ENCODE measurements around the gene SYT6. TPM values are rescaled to one million over a fixed set of nuclear protein-coding genes. Genes with fewer than 3 reads are reported as not detected.

Gene SYT6
- total and polyA plus RNA-seq, 10 of the 15 experiments (the other 5 are each of a cell fraction or from before 2014, with no cell fraction given): 0.05 to 0.39 TPM; not detected in 8

DNA sequence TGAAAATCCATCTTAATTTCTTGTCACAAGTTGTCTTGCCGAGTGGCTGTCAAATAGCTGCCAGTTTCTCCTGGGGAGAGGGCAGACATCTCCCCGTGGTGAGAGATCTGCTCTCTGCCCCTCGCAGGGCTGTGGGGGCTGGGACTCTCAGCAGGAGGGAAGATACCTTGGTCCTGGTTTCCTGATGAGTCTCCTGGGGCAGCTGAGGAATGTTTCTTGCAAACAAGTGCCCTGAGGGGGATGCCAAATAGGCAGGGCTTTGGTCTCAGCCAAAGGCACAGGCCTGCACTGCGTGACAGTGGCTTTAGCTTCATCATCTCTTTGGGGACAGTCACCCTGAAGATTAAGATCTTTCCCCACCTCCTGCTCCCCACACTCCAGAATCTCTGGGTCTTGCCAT, 40.9 kb downstream of the SYT6 start:
- H3K36me3 ChIP-seq (ENCODE audit: control insufficient read depth in 2 of 2, insufficient read depth in 2 of 2, low read length in 1 of 2): no peaks in the 10 kb centered on the region
- no peak for ATAC-seq
- ChIA-PET POLR2A (no interaction called here), CTCF (no interaction called here), RAD21 (ENCODE audit: unreplicated experiment) (no interaction called here), SMC1A (ENCODE audit: uncharacterized antibody, unreplicated experiment) (no interaction called here)
- no peak overlapping the region for H2AFZ ChIP-seq (ENCODE audit: control insufficient read depth, low read depth, low read length)
- H3K9ac ChIP-seq (ENCODE audit: control insufficient read depth, insufficient read depth, low read length): no peak overlapping the region
- DNase-seq (ENCODE audit: low read depth, low spot score): no peak
- H3K4me3 ChIP-seq: no peak overlapping the region
- in situ Hi-C loops (cut with MboI): no loop called here
- no peak overlapping the region for H3K27ac ChIP-seq (ENCODE audit: control insufficient read depth, insufficient read depth)
- no peaks in the 10 kb centered on the region for H3K79me2 ChIP-seq (ENCODE audit: control insufficient read depth, insufficient read depth, low read length)
- no peaks in the 10 kb centered on the region for H3K27me3 ChIP-seq (replicated peaks in 1 of 2; ENCODE audit: control insufficient read depth in 2 of 2, insufficient read depth in 2 of 2, low read length in 1 of 2)
- peaks cover 7% of the 10 kb centered on the region; the same call in 1 of the 2 replicates for H3K4me1 ChIP-seq (ENCODE audit: control insufficient read depth, insufficient read depth, low read length)
- TF ChIP-seq NFYA (IDR thresholded peaks at IDR 0.05; ENCODE audit: borderline replicate concordance, low read depth, low read length) (no peak), POLR2A (IDR thresholded peaks at IDR 0.05; ENCODE audit: low read depth, low read length) (no peak), IKZF2 (IDR thresholded peaks at IDR 0.05) (no peak), RELA (IDR thresholded peaks at IDR 0.05; ENCODE audit: borderline replicate concordance, partially characterized antibody) (no peak), MYB (IDR thresholded peaks at IDR 0.05; ENCODE audit: borderline replicate concordance, low read depth, low read length) (no peak), SMAD5 (IDR thresholded peaks at IDR 0.05; ENCODE audit: low read depth) (no peak), MTA3 (IDR thresholded peaks at IDR 0.05; ENCODE audit: borderline replicate concordance, low read length) (no peak)
- TF ChIP-seq, protein P1, sequence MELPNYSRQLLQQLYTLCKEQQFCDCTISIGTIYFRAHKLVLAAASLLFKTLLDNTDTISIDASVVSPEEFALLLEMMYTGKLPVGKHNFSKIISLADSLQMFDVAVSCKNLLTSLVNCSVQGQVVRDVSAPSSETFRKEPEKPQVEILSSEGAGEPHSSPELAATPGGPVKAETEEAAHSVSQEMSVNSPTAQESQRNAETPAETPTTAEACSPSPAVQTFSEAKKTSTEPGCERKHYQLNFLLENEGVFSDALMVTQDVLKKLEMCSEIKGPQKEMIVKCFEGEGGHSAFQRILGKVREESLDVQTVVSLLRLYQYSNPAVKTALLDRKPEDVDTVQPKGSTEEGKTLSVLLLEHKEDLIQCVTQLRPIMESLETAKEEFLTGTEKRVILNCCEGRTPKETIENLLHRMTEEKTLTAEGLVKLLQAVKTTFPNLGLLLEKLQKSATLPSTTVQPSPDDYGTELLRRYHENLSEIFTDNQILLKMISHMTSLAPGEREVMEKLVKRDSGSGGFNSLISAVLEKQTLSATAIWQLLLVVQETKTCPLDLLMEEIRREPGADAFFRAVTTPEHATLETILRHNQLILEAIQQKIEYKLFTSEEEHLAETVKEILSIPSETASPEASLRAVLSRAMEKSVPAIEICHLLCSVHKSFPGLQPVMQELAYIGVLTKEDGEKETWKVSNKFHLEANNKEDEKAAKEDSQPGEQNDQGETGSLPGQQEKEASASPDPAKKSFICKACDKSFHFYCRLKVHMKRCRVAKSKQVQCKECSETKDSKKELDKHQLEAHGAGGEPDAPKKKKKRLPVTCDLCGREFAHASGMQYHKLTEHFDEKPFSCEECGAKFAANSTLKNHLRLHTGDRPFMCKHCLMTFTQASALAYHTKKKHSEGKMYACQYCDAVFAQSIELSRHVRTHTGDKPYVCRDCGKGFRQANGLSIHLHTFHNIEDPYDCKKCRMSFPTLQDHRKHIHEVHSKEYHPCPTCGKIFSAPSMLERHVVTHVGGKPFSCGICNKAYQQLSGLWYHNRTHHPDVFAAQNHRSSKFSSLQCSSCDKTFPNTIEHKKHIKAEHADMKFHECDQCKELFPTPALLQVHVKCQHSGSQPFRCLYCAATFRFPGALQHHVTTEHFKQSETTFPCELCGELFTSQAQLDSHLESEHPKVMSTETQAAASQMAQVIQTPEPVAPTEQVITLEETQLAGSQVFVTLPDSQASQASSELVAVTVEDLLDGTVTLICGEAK (IDR thresholded peaks at IDR 0.05; ENCODE audit: borderline replicate concordance): no peak
- TF ChIP-seq, protein P2, sequence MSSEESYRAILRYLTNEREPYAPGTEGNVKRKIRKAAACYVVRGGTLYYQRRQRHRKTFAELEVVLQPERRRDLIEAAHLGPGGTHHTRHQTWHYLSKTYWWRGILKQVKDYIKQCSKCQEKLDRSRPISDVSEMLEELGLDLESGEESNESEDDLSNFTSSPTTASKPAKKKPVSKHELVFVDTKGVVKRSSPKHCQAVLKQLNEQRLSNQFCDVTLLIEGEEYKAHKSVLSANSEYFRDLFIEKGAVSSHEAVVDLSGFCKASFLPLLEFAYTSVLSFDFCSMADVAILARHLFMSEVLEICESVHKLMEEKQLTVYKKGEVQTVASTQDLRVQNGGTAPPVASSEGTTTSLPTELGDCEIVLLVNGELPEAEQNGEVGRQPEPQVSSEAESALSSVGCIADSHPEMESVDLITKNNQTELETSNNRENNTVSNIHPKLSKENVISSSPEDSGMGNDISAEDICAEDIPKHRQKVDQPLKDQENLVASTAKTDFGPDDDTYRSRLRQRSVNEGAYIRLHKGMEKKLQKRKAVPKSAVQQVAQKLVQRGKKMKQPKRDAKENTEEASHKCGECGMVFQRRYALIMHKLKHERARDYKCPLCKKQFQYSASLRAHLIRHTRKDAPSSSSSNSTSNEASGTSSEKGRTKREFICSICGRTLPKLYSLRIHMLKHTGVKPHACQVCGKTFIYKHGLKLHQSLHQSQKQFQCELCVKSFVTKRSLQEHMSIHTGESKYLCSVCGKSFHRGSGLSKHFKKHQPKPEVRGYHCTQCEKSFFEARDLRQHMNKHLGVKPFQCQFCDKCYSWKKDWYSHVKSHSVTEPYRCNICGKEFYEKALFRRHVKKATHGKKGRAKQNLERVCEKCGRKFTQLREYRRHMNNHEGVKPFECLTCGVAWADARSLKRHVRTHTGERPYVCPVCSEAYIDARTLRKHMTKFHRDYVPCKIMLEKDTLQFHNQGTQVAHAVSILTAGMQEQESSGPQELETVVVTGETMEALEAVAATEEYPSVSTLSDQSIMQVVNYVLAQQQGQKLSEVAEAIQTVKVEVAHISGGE (CRISPR knock-in tag; IDR thresholded peaks at IDR 0.05): no peak
- no TSS peak for BruUV-seq (replicated peaks)
- 23% methylated on average over 4 of the region's 4 CpGs for WGBS (ENCODE audit: insufficient coverage, insufficient replicate concordance, low lambda C conversion rate, missing lambda C conversion rate)
- intact Hi-C loops (cut with micrococcal nuclease; ENCODE audit: unreplicated experiment): no loop called here
- H3K9me3 ChIP-seq (replicated peaks; ENCODE audit: control insufficient read depth, insufficient read depth, low read length): no peaks in the 10 kb centered on the region
- H4K20me1 ChIP-seq (ENCODE audit: control insufficient read depth, insufficient read depth): no peaks in the 10 kb centered on the region
- no peak overlapping the region for H3K4me2 ChIP-seq (ENCODE audit: control insufficient read depth, insufficient read depth)
- FAIRE-seq: no peak

Data from GM12878 (cell line).